Nephron progenitor cell (in vitro differentiated cells): ENCODE data around the gene DTWD2.
"Not testable (repeated sequence)": the region's sequence is repeated elsewhere in the genome, so short reads cannot be mapped to it uniquely, and the experiment has no call there.

Experiments
- DNase-seq: peaks from one replicate; pipeline ENCODE4 v3.0.0; 2021
- H3K27ac Mint-ChIP-seq: 2 replicates; pipeline ENCODE4 v1.8.0; 2021; ENCODE audit warnings: mild to moderate bottlenecking, moderate library complexity, mixed read lengths
- H3K27me3 Mint-ChIP-seq: 2 replicates; pipeline ENCODE4 v1.8.0; 2021; ENCODE audit warnings: mild to moderate bottlenecking, low read depth, mixed read lengths; ENCODE audit not compliant: poor library complexity
- H3K36me3 Mint-ChIP-seq: 2 replicates; pipeline ENCODE4 v1.8.0; 2021; ENCODE audit warnings: low read depth, mixed read lengths
- H3K4me1 Mint-ChIP-seq: 2 replicates; pipeline ENCODE4 v1.8.0; 2021; ENCODE audit warnings: mixed read lengths
- H3K4me3 Mint-ChIP-seq: 2 replicates; pipeline ENCODE4 v1.8.0; 2021; ENCODE audit warnings: mild to moderate bottlenecking, moderate library complexity, mixed read lengths
- H3K9me3 Mint-ChIP-seq: 2 replicates; pipeline ENCODE4 v1.8.0; 2021; ENCODE audit warnings: mild to moderate bottlenecking, moderate library complexity, mixed read lengths
- TF ChIP-seq, protein P1 (sequence below): fragments of 200-600 bp; sonication (generic); IDR thresholded peaks from 2 replicates; pipeline ENCODE4 v1.5.0; 2021; ENCODE audit warnings: antibody characterized with exemption

Gene DTWD2

DNA sequence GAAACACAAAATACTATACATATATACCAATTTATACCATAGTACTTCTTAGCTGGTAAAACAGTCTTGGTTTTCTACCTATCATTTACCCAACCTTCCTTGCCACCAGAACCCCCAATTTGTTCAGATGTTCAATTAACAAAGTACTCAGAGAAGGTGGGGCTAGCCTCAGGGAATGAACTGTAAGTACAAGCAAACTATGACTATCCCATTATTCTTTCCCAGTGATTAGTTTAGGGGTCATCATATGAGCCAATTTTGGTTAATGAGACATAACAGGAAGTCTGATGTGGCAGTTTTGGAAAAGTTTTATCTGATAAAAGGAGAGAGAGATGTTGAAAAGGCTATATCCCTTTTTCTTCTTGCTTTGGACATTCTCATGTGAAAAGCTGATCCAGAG is 125.8 kb downstream of the DTWD2 start:
- DNase-seq = no peak
- Mint-ChIP-seq H3K27me3 (no peaks in the 10 kb centered on the region), H3K27ac (no peak overlapping the region), H3K4me3 (no peak overlapping the region), H3K36me3 (no peaks in the 10 kb centered on the region), H3K9me3 (no peaks in the 10 kb centered on the region), H3K4me1 (no peaks in the 10 kb centered on the region)
- TF ChIP-seq, protein P1, sequence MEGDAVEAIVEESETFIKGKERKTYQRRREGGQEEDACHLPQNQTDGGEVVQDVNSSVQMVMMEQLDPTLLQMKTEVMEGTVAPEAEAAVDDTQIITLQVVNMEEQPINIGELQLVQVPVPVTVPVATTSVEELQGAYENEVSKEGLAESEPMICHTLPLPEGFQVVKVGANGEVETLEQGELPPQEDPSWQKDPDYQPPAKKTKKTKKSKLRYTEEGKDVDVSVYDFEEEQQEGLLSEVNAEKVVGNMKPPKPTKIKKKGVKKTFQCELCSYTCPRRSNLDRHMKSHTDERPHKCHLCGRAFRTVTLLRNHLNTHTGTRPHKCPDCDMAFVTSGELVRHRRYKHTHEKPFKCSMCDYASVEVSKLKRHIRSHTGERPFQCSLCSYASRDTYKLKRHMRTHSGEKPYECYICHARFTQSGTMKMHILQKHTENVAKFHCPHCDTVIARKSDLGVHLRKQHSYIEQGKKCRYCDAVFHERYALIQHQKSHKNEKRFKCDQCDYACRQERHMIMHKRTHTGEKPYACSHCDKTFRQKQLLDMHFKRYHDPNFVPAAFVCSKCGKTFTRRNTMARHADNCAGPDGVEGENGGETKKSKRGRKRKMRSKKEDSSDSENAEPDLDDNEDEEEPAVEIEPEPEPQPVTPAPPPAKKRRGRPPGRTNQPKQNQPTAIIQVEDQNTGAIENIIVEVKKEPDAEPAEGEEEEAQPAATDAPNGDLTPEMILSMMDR = no peak

DNA sequence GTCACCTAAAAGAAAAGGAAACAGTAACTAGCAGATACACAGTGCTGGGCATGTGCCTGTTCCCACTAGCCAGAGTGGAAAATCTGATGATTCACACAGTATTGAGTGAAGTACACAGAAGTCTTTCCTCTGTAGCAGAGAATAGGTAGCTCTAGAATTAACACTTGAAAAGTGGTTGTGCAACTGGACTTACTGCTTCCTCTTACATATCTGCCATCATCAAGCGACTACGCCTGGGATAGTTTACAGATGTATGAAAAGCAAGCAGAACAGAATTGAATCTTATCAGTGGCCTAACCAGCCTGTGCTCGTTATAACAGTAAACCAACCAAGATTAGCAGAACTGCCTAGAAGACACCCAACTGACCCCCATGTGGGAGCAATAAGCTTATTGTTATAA is 130.6 kb downstream of the DTWD2 start:
- Mint-ChIP-seq H3K27me3 (no peaks in the 10 kb centered on the region), H3K4me3 (no peak overlapping the region), H3K27ac (peak overlapping the region; percentile 54), H3K9me3 (peaks cover 3% of the 10 kb centered on the region), H3K4me1 (no peaks in the 10 kb centered on the region), H3K36me3 (no peaks in the 10 kb centered on the region)
- TF ChIP-seq, protein P1 = no peak
- DNase-seq = no peak

DNA sequence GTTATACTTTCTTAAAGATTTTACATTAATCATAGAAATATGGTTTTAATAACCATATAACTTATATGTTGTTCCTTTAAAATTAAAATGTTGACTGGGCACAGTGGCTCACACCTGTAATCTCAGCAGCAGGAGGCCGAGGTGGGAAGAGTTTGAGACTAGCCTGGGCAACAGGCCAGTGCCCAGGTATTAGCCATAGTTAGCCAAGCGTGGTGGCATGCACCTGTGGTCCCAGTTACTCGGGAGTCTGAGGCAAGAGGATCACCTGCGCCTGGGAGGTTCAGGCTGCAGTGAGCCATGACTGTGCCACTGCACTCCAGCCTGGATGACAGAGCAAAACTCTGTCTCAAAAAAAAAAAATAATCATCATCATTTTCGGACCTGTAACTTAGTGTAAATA is 133.5 kb downstream of the DTWD2 start:
- peaks cover 5% of the 10 kb centered on the region for H3K36me3 Mint-ChIP-seq
- TF ChIP-seq, protein P1 = no peak
- no peak for DNase-seq
- H3K4me1 Mint-ChIP-seq = no peaks in the 10 kb centered on the region
- no peaks in the 10 kb centered on the region for H3K27me3 Mint-ChIP-seq
- H3K27ac Mint-ChIP-seq = no peak overlapping the region
- H3K9me3 Mint-ChIP-seq = peaks cover 18% of the 10 kb centered on the region
- H3K4me3 Mint-ChIP-seq = no peak overlapping the region

DNA sequence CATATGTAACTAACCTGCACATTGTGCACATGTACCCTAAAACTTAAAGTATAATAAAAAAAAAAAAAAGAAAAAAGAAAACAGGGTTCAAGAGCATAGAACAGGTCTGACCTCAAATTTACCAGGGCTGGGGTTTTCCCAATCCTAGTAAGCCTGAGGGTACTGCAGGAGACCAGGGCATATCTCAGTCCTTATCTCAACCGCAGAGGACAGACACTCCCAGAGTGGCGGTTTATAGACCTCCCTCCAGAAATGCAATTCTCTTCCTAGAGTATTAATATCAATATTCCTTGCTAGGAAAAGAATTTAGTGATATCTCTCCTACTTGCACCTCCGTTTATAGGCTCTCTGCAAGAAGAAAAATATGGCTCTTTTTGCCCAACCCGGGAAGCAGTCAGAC is 136.6 kb downstream of the DTWD2 start:
- H3K4me1 Mint-ChIP-seq, H3K4me3 Mint-ChIP-seq, DNase-seq, H3K27me3 Mint-ChIP-seq, H3K27ac Mint-ChIP-seq: not testable (repeated sequence)
- peaks cover 14% of the 10 kb centered on the region for H3K36me3 Mint-ChIP-seq
- H3K9me3 Mint-ChIP-seq = peaks cover 30% of the 10 kb centered on the region

DNA sequence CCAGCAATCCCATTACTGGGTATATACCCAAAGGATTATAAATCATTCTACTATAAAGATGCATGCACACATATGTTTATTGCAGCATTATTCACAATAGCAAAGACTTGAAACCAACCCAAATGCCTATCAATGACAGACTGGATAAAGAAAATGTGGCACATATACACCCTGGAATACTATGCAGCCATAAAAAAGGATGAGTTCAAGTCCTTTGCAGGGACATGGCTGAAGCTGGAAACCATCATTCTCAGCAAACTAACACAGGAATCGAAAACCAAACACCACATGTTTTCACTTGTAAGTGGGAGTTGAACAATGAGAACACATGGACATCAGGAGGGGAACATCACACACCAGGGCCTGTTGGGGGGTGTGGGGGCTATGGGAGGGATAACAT is 138.8 kb downstream of the DTWD2 start:
- H3K36me3 Mint-ChIP-seq = peaks cover 14% of the 10 kb centered on the region
- DNase-seq, H3K27ac Mint-ChIP-seq, H3K27me3 Mint-ChIP-seq, H3K4me1 Mint-ChIP-seq, H3K4me3 Mint-ChIP-seq: not testable (repeated sequence)
- peaks cover 30% of the 10 kb centered on the region for H3K9me3 Mint-ChIP-seq

DNA sequence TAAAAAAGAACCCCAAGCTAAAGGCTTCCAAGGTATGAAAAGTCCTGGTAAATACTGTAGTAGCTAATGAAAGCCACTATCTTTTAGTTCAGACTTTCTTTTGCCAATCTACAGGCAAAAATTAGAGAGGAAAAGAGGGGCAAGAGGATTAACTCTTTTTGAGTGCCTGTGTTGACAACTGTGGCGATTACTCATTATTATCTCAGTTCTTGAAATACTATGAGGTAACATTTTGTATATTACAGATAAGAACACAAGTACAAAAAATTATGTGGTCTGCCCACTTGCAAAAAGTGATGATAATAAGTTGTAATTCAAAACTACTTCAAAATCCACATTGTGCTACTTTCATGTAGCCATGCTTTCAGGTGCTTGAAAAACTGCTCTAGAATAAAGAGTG is 144.0 kb downstream of the DTWD2 start:
- no peak for DNase-seq

DNA sequence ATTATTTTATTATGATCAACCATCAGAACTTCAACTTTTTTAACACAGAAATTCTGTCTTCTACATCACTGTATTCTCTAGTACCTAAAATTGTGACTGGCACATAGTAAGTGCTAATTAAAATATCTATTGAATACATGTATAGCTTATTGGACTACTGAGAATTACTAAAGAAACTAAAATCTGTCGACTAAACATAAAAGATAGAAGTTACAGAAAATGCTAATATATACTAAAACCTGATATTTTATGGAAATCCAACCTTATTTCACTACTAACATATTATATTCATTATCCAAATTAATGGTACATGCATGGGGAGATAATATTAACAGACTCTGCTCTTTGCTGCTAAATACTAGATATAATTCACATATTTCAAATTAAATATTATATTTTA is 153.6 kb downstream of the DTWD2 start:
- H3K4me1 Mint-ChIP-seq = no peaks in the 10 kb centered on the region
- no peak overlapping the region for H3K4me3 Mint-ChIP-seq
- H3K36me3 Mint-ChIP-seq = peaks cover 5% of the 10 kb centered on the region
- H3K27me3 Mint-ChIP-seq = no peaks in the 10 kb centered on the region
- H3K9me3 Mint-ChIP-seq = no peaks in the 10 kb centered on the region
- TF ChIP-seq, protein P1 = no peak
- no peak overlapping the region for H3K27ac Mint-ChIP-seq
- DNase-seq = no peak

More for the DNA sequence above, 144.0 kb downstream of the DTWD2 start:
- TF ChIP-seq, protein P1 = no peak
- H3K27me3 Mint-ChIP-seq = no peaks in the 10 kb centered on the region
- H3K27ac Mint-ChIP-seq = no peak overlapping the region
- peaks cover 8% of the 10 kb centered on the region for H3K9me3 Mint-ChIP-seq
- H3K4me3 Mint-ChIP-seq = no peak overlapping the region
- H3K36me3 Mint-ChIP-seq = peaks cover 7% of the 10 kb centered on the region
- H3K4me1 Mint-ChIP-seq = no peaks in the 10 kb centered on the region
